Measurements from ENCODE around the gene SUN1.
"Not testable (repeated sequence)": the region's sequence is repeated elsewhere in the genome, so short reads cannot be mapped to it uniquely, and the experiment has no call there.

DNA sequence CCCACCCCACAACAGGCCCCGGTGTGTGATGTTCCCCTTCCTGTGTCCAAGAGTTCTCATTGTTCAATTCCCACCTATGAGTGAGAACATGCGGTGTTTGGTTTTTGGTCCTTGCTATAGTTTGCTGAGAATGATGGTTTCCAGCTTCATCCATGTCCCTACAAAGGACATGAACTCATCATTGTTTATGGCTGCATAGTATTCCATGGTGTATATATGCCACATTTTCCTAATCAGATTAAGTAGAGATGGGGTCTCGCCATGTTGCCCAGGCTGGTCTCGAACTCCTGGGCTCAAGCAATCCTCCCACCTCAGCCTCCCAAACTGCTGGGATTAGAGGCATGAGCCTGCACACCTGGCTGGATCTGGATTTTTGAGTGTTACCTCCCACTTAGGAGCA, 28.5 kb upstream of the SUN1 start:
- TF ChIP-seq, protein P1, sequence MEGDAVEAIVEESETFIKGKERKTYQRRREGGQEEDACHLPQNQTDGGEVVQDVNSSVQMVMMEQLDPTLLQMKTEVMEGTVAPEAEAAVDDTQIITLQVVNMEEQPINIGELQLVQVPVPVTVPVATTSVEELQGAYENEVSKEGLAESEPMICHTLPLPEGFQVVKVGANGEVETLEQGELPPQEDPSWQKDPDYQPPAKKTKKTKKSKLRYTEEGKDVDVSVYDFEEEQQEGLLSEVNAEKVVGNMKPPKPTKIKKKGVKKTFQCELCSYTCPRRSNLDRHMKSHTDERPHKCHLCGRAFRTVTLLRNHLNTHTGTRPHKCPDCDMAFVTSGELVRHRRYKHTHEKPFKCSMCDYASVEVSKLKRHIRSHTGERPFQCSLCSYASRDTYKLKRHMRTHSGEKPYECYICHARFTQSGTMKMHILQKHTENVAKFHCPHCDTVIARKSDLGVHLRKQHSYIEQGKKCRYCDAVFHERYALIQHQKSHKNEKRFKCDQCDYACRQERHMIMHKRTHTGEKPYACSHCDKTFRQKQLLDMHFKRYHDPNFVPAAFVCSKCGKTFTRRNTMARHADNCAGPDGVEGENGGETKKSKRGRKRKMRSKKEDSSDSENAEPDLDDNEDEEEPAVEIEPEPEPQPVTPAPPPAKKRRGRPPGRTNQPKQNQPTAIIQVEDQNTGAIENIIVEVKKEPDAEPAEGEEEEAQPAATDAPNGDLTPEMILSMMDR (IDR thresholded peaks at IDR 0.05; ENCODE audit: low read depth, low read length, missing input control) = not testable (repeated sequence)
- not testable (repeated sequence) for TF ChIP-seq JUND (IDR thresholded peaks at IDR 0.05); FOXA1 (IDR thresholded peaks at IDR 0.05); TAF1 (conservative IDR thresholded peaks at IDR 0.05); RXRA (IDR thresholded peaks at IDR 0.05); SP1 (IDR thresholded peaks at IDR 0.05); YY1 (IDR thresholded peaks at IDR 0.05)
- TF ChIP-seq, protein P2, sequence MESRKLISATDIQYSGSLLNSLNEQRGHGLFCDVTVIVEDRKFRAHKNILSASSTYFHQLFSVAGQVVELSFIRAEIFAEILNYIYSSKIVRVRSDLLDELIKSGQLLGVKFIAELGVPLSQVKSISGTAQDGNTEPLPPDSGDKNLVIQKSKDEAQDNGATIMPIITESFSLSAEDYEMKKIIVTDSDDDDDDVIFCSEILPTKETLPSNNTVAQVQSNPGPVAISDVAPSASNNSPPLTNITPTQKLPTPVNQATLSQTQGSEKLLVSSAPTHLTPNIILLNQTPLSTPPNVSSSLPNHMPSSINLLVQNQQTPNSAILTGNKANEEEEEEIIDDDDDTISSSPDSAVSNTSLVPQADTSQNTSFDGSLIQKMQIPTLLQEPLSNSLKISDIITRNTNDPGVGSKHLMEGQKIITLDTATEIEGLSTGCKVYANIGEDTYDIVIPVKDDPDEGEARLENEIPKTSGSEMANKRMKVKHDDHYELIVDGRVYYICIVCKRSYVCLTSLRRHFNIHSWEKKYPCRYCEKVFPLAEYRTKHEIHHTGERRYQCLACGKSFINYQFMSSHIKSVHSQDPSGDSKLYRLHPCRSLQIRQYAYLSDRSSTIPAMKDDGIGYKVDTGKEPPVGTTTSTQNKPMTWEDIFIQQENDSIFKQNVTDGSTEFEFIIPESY (IDR thresholded peaks at IDR 0.05) = not testable (repeated sequence)
- TF ChIP-seq, protein P3, sequence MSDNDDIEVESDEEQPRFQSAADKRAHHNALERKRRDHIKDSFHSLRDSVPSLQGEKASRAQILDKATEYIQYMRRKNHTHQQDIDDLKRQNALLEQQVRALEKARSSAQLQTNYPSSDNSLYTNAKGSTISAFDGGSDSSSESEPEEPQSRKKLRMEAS (IDR thresholded peaks at IDR 0.05) = not testable (repeated sequence)
- TF ChIP-seq, protein P4, sequence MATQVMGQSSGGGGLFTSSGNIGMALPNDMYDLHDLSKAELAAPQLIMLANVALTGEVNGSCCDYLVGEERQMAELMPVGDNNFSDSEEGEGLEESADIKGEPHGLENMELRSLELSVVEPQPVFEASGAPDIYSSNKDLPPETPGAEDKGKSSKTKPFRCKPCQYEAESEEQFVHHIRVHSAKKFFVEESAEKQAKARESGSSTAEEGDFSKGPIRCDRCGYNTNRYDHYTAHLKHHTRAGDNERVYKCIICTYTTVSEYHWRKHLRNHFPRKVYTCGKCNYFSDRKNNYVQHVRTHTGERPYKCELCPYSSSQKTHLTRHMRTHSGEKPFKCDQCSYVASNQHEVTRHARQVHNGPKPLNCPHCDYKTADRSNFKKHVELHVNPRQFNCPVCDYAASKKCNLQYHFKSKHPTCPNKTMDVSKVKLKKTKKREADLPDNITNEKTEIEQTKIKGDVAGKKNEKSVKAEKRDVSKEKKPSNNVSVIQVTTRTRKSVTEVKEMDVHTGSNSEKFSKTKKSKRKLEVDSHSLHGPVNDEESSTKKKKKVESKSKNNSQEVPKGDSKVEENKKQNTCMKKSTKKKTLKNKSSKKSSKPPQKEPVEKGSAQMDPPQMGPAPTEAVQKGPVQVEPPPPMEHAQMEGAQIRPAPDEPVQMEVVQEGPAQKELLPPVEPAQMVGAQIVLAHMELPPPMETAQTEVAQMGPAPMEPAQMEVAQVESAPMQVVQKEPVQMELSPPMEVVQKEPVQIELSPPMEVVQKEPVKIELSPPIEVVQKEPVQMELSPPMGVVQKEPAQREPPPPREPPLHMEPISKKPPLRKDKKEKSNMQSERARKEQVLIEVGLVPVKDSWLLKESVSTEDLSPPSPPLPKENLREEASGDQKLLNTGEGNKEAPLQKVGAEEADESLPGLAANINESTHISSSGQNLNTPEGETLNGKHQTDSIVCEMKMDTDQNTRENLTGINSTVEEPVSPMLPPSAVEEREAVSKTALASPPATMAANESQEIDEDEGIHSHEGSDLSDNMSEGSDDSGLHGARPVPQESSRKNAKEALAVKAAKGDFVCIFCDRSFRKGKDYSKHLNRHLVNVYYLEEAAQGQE (IDR thresholded peaks at IDR 0.05) = not testable (repeated sequence)
